ENCODE measurements around the gene PCSK1. TPM values are rescaled to one million over a fixed set of nuclear protein-coding genes. Genes with fewer than 3 reads are reported as not detected.

The PCSK1 gene
- total RNA-seq (1 to 10 TPM in 3 of 7 donors, under 1 TPM in 4; 0.08 to 2.3 (median 0.83) TPM), polyA plus RNA-seq (under 1 TPM; 0.16 to 0.32 TPM)
- long read RNA-seq, donor 1, full-length matches to known transcripts, result 2 of 3 reads
- long read RNA-seq, donor 1, partial matches to known transcripts, result 0 of 3 reads
- long read RNA-seq, donor 1, other reads (novel, unspliced or antisense), result 1 of 3 reads
- long read RNA-seq, donor 2, full-length matches to known transcripts, result 1 of 1 reads
- long read RNA-seq, donor 2, partial matches to known transcripts, result 0 of 1 reads
- long read RNA-seq, donor 2, other reads (novel, unspliced or antisense), result 0 of 1 reads
- long read RNA-seq, donor 3, full-length matches to known transcripts, result 2 of 2 reads
- long read RNA-seq, donor 3, partial matches to known transcripts, result 0 of 2 reads
- long read RNA-seq, donor 3, other reads (novel, unspliced or antisense), result 0 of 2 reads

GRCh38 chr5:96433066-96433447 lies at the start of gene PCSK1:
Gene PCSK1 (minus strand): TSS chr5:96433248. CDS start chr5:96433042, 206 bp downstream.
- intact Hi-C loops (cut with DNase I), result no loop called here
- no peak within 1 kb of the TSS for H3K27ac ChIP-seq
- peaks cover 3% of the 10 kb centered on the region for H3K4me1 ChIP-seq (ENCODE audit: insufficient read depth)
- no peaks in the 10 kb centered on the region for H3K9me3 ChIP-seq
- TF ChIP-seq POLR2A (IDR thresholded peaks at IDR 0.05) (no peak), EP300 (IDR thresholded peaks at IDR 0.05) (no peak), CTCF (IDR thresholded peaks at IDR 0.05) (no peak)
- no peak for DNase-seq
- no peaks in the 10 kb centered on the region for H3K27me3 ChIP-seq
- no peaks in the 10 kb centered on the region for H3K36me3 ChIP-seq
- H3K4me3 ChIP-seq, result no peak within 1 kb of the TSS
- 1 to 3% (median 3%) methylated on average over 19 of the region's 19 CpGs for WGBS, 3 donors

GRCh38 chr5:96481867-96482266 lies 48.8 kb upstream of the PCSK1 start:
- no peaks in the 10 kb centered on the region for H3K36me3 ChIP-seq
- TF ChIP-seq POLR2A (IDR thresholded peaks at IDR 0.05) (no peak), CTCF (IDR thresholded peaks at IDR 0.05) (no peak), EP300 (IDR thresholded peaks at IDR 0.05) (no peak)
- WGBS, 3 donors, result 14 to 22% (median 16%) methylated on average over 1 of the region's 1 CpG
- no peaks in the 10 kb centered on the region for H3K27me3 ChIP-seq
- intact Hi-C loops (cut with DNase I), result no loop called here
- no peak overlapping the region for H3K4me3 ChIP-seq
- no peak overlapping the region for H3K27ac ChIP-seq
- no peaks in the 10 kb centered on the region for H3K4me1 ChIP-seq (ENCODE audit: insufficient read depth)
- H3K9me3 ChIP-seq, result no peaks in the 10 kb centered on the region
- no peak for DNase-seq

GRCh38 chr5:96481009-96481786 lies 48.1 kb upstream of the PCSK1 start:
- Histone ChIP-seq H3K4me1 (ENCODE audit: insufficient read depth) (peaks cover 4% of the 10 kb centered on the region), H3K27me3 (no peaks in the 10 kb centered on the region), H3K36me3 (no peaks in the 10 kb centered on the region), H3K9me3 (no peaks in the 10 kb centered on the region), H3K27ac (no peak overlapping the region), H3K4me3 (no peak overlapping the region)
- no peak for DNase-seq
- intact Hi-C loops (cut with DNase I), result no loop called here
- TF ChIP-seq CTCF (IDR thresholded peaks at IDR 0.05) (no peak), EP300 (IDR thresholded peaks at IDR 0.05) (no peak), POLR2A (IDR thresholded peaks at IDR 0.05) (no peak)

- peaks cover 5% of the 10 kb centered on the region for H3K4me1 ChIP-seq (ENCODE audit: insufficient read depth)
- DNase-seq, result no peak
- intact Hi-C loops (cut with DNase I), result no loop called here
- H3K27me3 ChIP-seq, result no peaks in the 10 kb centered on the region
- TF ChIP-seq EP300 (IDR thresholded peaks at IDR 0.05), result no peak
- no peak for TF ChIP-seq POLR2A (IDR thresholded peaks at IDR 0.05)
- H3K4me3 ChIP-seq, result no peak overlapping the region
- H3K36me3 ChIP-seq, result no peaks in the 10 kb centered on the region
- H3K9me3 ChIP-seq, result no peaks in the 10 kb centered on the region
- no peak overlapping the region for H3K27ac ChIP-seq
- whole genome bisulfite sequencing, 3 donors, result 67 to 77% (median 68%) methylated on average over 1 of the region's 1 CpG
Observed at GRCh38 chr5:96478983-96479382, 45.9 kb upstream of the PCSK1 start.

All from ovary (tissue), 10 donors.